SK-N-SH (cell line): ENCODE results near the gene NOTO.

Experiments
- POLR2AphosphoS5 ChIP-seq: IDR thresholded peaks from 2 replicates; pipeline ENCODE4 v1.6.1; 2012; ENCODE audit warnings: low read depth, low read length
- TF ChIP-seq, protein P1 (sequence below): fragments of 150-350 bp; IDR thresholded peaks from 2 replicates; pipeline ENCODE4 v1.6.1; 2017; ENCODE audit warnings: antibody characterized with exemption, low read length, low read depth, borderline replicate concordance

DNA sequence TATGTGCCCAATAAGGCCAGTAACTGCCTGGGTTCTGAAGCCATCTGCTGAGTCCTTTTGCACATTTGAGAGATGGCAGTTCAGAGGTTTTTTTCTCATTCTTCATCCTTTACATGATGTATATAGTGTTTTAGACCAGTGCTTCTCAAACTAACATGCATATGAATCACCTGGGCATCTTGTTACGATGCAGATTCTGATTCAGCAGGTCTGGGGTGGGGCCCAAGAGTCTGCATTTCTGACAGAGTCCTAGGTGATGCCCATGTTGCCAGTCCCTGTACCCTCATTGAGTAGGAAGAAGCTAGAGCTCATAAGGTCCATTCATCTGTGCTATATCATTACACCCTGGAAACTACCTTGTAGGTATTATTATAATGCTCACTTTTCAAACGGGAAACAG, 15.5 kb downstream of the NOTO start:
- TF ChIP-seq, protein P1, sequence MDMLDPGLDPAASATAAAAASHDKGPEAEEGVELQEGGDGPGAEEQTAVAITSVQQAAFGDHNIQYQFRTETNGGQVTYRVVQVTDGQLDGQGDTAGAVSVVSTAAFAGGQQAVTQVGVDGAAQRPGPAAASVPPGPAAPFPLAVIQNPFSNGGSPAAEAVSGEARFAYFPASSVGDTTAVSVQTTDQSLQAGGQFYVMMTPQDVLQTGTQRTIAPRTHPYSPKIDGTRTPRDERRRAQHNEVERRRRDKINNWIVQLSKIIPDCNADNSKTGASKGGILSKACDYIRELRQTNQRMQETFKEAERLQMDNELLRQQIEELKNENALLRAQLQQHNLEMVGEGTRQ: no peak
- no peak for TF ChIP-seq POLR2AphosphoS5
